DMS153 treated with DMSO at 0.1 percent for 48 hours (cell line): Measurements from ENCODE around the gene FBXL20.

Experiments used
- DNase-seq: peaks from one replicate; lab custom pipeline; 2025; ENCODE audit not compliant: unreplicated experiment; lab: John Stamatoyannopoulos, UW

FBXL20 gene

GRCh38 chr17:39229274-39229913 lies 172.0 kb downstream of the FBXL20 start:
- no peak for DNase-seq

- no peak for DNase-seq
Observed at GRCh38 chr17:39227364-39227919, 174.0 kb downstream of the FBXL20 start.

DNA sequence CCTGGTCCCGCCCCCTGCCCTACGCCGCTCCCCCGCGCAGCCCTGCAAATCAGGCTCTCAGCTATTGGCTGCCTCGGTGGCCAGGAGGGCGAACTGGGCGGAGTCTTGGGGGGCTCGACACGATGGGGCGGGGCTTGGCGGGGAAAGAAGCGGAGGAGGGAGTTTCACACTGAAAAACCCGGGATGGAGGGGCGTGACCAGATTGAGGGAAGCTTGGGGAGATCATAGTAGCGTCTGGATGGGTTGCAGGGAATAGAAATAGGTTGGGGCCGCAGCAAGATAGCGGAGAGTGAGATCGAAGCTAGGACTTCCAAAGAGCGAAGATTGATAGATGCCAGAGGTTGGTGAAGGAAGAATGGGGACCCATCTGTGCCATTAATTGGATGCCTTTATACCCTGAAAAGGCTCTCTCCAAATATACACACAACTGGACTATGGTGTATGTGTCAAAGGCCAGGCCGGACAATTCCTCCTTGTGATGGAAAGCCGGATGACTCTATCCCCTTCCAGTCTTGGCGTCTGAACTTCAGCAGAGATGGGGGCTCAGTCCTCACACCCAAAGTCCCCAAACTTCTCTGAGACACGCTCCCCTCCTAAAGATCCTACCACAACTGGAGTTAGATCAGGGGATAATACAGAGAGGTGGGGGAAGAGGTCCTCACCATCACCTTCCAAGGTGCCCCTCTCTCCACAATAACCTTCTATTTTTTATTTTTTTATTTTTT lies 175.3 kb downstream of the FBXL20 start:
- DNase-seq: no peak

- DNase-seq: no peak
Observed at GRCh38 chr17:39225308-39225958, 176.0 kb downstream of the FBXL20 start, which contains the start of gene STAC2. TSS of gene STAC2 (minus strand) at chr17:39225945. CDS start at chr17:39225502, 443 bp downstream.

DNA sequence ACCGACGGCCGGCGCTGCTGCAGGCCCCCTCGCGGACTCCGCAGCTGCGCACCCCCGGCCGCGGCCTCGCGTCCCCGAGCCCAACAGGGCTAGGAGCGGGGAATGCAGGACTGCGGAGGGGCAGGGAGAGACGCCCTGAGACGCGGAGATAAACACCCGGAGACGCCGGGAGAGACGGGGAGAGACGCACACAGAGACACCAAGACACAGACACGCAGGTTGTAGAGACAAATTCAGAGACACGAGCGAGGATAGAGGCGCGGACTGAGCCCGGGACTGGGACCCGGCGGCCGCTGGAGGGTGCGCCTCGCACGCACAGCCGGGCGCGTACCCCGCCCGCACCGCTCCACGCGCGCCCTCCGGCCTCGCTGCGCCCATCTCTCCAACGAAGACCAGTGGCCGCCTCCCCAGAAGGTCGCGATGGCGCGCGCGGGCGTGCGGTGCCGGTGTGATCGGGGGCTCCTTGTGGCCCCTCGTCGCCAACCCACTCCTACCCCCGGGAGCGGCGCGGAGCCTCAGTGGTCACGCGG lies 176.6 kb downstream of the FBXL20 start:
- no peak for DNase-seq

DNA sequence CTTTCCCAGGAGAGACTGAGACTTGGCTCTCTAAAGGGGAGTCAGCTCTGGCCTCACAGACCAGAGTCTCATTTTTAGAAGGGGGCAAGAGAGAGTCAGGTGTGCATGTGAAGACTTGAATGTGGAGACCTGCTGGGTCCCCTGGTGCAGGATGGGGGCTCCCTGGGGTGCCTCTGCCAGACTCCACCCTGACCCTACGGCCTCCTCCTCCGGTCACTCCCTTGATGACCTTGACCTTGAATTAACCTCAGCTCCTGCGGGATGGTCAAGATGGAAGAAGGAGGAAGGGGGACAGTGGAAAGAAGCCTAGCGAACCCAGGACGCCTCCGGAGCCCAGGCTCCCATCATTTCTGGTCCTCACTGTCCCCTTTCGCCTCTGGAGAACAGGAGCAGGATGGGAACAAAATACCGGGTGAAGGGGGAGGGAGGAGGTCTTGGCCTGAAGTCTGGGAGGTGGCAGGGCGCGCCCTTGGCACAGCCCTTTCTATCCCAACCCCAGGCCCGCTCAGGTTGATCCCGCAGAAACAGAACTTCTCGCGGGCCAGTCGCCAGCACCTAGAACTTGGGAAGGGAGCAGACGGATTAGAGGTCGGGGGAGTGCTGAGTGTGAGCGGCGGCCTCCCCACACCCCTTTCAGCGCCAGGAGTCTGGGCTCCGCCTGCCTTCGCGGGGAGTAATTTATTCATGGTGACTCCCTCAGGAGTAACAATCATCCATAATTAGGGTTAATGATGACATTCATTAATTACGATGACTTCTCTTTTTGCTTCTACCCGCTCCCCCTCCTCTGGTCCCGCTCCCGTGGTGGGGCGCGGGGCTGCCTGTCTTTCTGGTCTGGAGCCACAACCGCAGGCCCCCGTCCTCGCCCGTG lies 177.3 kb downstream of the FBXL20 start:
- no peak for DNase-seq

DNA sequence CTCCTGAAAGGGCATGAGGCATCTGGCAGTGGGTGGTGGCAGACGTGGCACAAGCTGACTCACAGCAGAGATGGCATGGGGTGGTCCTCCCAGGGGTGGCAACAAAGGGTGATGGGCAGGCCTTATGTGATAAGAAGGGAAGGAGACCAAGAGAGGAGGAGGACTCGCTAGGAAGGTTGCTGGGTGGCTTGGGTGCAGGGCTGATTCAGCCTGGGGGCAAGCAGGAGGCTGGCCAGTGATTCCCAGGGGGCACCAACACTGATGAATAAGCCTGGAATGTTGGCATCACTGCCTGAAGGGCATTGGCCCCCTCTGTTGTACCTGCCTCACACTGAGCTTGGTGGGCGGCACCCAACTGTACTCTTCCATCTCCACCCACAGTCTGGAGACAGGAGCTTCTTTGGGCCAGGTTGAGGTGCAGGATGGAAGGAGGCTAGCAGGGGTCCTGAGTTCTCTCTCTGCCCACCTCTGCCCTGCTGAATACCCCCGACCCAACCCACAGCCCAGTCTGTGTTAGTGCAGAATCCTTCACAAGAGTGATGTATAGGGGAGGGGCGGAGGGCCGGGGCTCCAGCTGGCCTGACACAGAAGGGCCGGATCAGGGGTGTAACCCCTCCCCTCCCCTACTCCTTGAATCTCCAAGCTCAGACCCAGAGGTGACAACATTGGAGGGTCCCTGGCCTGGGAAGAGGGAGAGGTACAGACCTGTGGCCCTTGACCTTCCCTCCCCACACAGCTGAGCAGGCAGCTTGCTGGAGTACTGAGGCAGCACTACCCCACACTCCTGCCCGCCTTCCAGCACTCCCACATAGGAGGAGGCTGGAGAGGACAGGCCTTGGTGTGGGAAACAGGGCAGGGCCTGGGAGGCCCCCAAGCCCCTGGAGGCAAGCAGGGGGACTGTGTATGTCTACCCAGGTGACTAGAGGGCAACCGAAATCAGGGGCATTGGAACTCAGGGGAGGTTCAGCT lies 178.3 kb downstream of the FBXL20 start:
- no peak for DNase-seq

DNA sequence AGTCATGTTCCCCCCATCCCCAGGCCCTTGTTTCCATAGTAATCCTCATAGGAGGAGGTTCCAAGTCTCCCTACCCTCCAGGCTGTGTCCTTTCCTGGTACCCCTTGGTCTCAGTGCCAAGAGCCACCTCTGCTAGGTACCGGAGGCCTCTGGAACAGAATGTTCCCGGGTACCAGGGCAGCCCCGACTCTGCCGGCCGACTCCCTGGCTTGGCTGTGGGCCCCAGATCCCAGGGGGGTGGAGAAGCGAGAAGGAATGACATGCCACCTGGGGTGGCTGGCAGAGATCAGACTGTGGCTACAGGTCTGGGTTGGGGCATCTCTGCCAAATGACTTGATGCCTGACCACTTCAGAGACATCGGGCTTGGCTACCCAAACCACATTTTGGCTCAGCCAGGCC lies 179.3 kb downstream of the FBXL20 start:
- DNase-seq: no peak

DNA sequence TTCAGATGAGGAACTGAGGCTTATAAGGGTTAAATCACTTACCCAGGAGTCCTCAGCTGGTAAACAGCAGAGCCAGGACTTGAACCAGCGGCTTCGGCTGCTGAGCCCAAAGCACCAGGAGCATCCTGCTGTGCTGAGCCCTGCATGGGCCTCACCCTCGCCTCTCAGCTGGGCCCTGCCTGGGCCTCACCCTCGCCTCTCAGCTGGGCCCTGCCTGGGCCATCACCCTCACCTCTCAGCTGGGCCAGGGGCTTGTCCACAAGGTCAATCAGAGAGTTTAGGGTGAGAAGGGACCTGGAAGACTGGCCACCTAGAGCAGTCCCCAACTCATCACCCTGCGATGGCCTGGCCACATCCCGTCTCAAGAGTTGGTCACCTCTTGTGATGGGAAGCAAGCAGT lies 179.9 kb downstream of the FBXL20 start:
- no peak for DNase-seq

DNA sequence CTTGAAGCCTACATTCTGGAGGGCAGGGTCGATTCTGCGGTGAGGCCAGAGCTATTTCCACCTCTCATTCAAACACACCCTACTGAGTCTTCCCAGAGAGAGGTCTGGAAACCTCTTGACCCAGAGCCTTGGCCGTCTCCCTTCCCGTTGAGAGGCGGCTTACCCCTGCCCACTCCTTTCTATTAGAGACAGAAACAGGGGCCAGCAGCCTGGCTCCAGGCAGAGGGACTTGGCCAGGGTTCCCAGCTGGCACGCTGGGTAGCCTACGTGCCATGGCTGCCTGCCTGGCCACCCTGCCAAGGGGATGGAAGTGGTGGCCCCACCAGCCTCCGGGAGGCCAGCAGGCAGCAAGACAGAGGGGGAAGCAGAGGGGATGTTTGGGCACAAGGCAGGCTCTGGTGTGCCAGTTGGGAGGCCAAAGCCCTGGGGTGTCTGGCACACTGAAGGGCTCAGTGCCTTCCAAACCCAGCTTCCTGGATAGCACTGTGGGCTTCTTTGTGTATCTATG lies 181.7 kb downstream of the FBXL20 start:
- no peak for DNase-seq

- DNase-seq: no peak
Observed at GRCh38 chr17:39218906-39219305, 182.5 kb downstream of the FBXL20 start.

GRCh38 chr17:39217734-39218369 lies 183.6 kb downstream of the FBXL20 start:
- DNase-seq: no peak

DNA sequence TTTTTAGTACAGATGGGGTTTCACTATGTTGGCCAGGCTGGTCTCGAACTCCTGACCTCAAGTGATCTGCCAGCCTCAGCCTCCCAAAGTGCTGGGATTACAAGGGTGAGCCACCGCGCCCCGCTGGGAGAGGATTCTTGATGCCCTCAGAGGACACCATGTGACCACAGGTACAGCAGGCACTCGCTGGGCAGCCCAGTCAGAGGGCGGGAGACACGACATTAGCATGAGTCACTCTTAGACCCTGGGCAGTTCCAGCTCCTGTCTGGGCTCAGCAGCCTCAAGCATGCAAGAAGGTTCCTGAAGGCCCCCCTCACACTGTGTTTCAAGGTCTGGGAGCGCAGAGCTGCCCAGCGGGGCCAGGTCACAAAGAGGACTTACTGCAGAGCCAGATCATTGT lies 187.6 kb downstream of the FBXL20 start:
- DNase-seq: no peak

GRCh38 chr17:39212841-39213480 lies 188.5 kb downstream of the FBXL20 start:
- DNase-seq: no peak

GRCh38 chr17:39212195-39212810 lies 189.1 kb downstream of the FBXL20 start:
- DNase-seq: no peak

- no peak for DNase-seq
Observed at GRCh38 chr17:39210093-39210434, 191.4 kb downstream of the FBXL20 start.

DNA sequence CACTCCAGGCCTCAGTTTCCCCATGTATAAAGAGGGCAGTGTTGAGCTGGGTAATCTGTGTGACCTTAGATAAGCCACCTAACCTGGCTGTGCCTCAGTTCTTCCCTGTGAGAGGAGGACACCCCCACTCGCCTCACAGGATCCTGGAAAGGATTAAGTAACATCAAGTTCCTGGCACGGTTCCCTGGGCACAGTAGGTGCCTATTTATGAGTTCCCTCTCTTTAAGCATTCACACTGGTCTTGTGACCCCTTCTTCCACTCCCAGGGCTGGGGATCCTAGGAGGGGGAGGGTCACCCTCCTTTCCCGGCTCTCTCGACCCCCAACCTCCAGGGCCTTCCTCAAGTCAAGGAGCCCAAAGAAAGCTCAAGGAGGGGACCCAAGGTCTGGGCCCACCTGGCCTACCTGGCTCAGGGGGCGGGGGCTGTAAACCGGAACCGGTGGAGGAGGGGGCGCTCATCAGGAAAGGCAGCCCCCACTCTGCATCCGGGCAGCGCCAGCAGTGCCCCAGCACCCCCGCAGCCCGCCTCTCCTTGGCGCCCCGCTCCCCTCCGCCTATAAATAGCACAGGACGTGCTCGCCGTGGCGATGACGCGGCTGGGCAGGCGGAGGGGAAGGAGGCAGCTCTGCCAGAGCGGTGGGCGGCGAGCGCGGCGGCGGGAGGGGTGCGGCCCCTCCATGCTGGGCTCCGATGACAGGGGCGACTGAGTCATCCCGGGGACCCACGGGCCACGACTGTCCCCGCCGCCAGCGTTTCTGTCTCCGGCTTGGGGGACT lies 191.9 kb downstream of the FBXL20 start:
- DNase-seq: no peak
